ENCODE data around the gene ADO.

ADO gene

DNA sequence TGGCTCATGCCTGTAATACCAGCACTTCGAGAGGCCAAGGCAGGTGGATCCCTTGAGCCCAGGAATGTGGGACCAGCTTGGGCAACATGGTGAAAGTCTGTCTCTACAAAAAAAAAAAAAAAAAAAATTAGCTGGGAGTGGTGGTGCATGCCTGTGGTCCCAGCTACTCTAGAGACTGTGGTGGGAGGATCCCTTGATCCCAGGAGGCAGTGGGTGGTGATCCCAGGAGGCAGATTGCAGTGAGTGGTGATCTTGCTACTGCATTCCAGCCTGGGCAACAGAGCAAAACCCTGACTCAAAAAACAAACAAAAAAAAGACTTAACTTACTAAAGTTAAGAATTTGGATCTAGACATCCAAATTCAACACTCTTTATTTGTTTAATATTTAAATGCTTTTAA, 10.2 kb upstream of the ADO start:
- H3K4me1 ChIP-seq (ENCODE audit: control extremely low read depth in 1 of 4, control insufficient read depth in 4 of 4, insufficient read depth in 4 of 4, low read length in 3 of 4) = no peaks in the 10 kb centered on the region
- 100% methylated on average over 1 of the region's 1 CpG for WGBS (ENCODE audit: insufficient coverage)
- ChIA-PET CTCF (no interaction called here), POLR2A (no interaction called here)
- peaks cover 0 to 9% (median 3%) of the 10 kb centered on the region in 5 experiments for H3K27me3 ChIP-seq (replicated peaks in 2 of 5; ENCODE audit: control insufficient read depth in 4 of 5, insufficient read depth in 5 of 5, low read length in 4 of 5)
- DNase-seq = no peak
- no peak overlapping the region for H3K27ac ChIP-seq (ENCODE audit: insufficient read depth in 1 of 2, low read depth in 1 of 2, low read length in 2 of 2, poor library complexity in 1 of 2, severe bottlenecking in 2 of 2)
- peaks cover 0 to 1% (median 0%) of the 10 kb centered on the region in 5 experiments for H3K9me3 ChIP-seq (ENCODE audit: control extremely low read depth in 1 of 5, control insufficient read depth in 4 of 5, insufficient read depth in 2 of 5, low read depth in 1 of 5, low read length in 4 of 5)
- H3K4me3 ChIP-seq (ENCODE audit: control insufficient read depth in 1 of 7, extremely low read depth in 1 of 7, insufficient read depth in 4 of 7, low read depth in 2 of 7, low read length in 6 of 7) = no peak overlapping the region
- H3K36me3 ChIP-seq (ENCODE audit: control insufficient read depth in 4 of 4, insufficient read depth in 4 of 4, low read length in 3 of 4) = no peaks in the 10 kb centered on the region

DNA sequence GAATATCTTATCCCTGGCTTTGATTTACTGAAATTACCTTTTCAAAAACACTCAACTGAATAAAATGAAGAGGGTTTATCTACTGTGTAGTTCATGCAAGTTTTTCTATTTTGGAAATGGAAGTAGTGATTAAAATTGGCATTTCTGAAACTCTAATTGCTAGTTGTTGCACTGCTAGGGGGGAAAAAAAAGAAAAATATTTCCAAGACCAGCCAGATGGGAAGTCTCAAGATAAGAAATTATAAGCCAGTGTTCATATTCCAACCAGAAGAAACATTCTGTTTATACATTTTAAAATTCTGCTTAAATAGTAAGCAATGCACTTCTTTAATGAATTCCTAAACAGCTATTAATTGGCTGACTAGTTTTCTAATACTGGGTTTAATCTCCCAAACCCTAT, 9.4 kb upstream of the ADO start:
- POLR2A ChIA-PET = no interaction called here
- Histone ChIP-seq H3K27me3 (replicated peaks in 2 of 5; ENCODE audit: control insufficient read depth in 4 of 5, insufficient read depth in 5 of 5, low read length in 4 of 5) (peaks cover 0 to 9% (median 3%) of the 10 kb centered on the region in 5 experiments), H3K9me3 (ENCODE audit: control extremely low read depth in 1 of 5, control insufficient read depth in 4 of 5, insufficient read depth in 2 of 5, low read depth in 1 of 5, low read length in 4 of 5) (peaks cover 0 to 1% (median 0%) of the 10 kb centered on the region in 5 experiments), H3K4me1 (ENCODE audit: control extremely low read depth in 1 of 4, control insufficient read depth in 4 of 4, insufficient read depth in 4 of 4, low read length in 3 of 4) (no peaks in the 10 kb centered on the region), H3K27ac (ENCODE audit: insufficient read depth in 1 of 2, low read depth in 1 of 2, low read length in 2 of 2, poor library complexity in 1 of 2, severe bottlenecking in 2 of 2) (no peak overlapping the region), H3K36me3 (ENCODE audit: control insufficient read depth in 4 of 4, insufficient read depth in 4 of 4, low read length in 3 of 4) (no peaks in the 10 kb centered on the region), H3K4me3 (ENCODE audit: control insufficient read depth in 1 of 7, extremely low read depth in 1 of 7, insufficient read depth in 4 of 7, low read depth in 2 of 7, low read length in 6 of 7) (no peak overlapping the region)
- CTCF ChIA-PET = no interaction called here
- DNase-seq = no peak

DNA sequence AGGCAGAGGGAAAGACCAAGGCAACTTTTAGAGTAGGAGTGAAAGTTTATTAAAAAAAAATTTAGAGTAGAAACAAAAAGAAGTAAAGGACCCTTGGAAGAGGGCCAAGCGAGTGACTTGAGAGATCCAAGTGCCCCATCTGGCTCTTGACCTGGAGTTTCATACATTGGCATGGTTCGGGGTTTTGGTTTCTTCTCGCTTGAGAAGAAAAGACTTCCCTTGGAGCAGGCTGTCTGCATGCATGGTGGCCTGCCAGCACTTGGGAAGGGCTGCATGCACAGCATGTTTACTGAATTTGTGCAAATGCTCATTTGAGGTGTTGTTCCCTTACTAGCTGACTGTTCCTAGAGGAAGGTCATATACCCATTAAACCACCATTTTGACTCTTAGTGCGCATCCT, 8.8 kb upstream of the ADO start:
- Histone ChIP-seq H3K27ac (ENCODE audit: insufficient read depth in 1 of 2, low read depth in 1 of 2, low read length in 2 of 2, poor library complexity in 1 of 2, severe bottlenecking in 2 of 2) (no peak overlapping the region), H3K4me3 (ENCODE audit: control insufficient read depth in 1 of 7, extremely low read depth in 1 of 7, insufficient read depth in 4 of 7, low read depth in 2 of 7, low read length in 6 of 7) (no peak overlapping the region), H3K27me3 (replicated peaks in 2 of 5; ENCODE audit: control insufficient read depth in 4 of 5, insufficient read depth in 5 of 5, low read length in 4 of 5) (peaks cover 0 to 12% (median 9%) of the 10 kb centered on the region in 5 experiments), H3K36me3 (ENCODE audit: control insufficient read depth in 4 of 4, insufficient read depth in 4 of 4, low read length in 3 of 4) (no peaks in the 10 kb centered on the region), H3K4me1 (ENCODE audit: control extremely low read depth in 1 of 4, control insufficient read depth in 4 of 4, insufficient read depth in 4 of 4, low read length in 3 of 4) (no peaks in the 10 kb centered on the region), H3K9me3 (ENCODE audit: control extremely low read depth in 1 of 5, control insufficient read depth in 4 of 5, insufficient read depth in 2 of 5, low read depth in 1 of 5, low read length in 4 of 5) (peaks cover 0 to 1% (median 0%) of the 10 kb centered on the region in 5 experiments)
- CTCF ChIA-PET = no interaction called here
- no peak for DNase-seq
- POLR2A ChIA-PET = no interaction called here
- 100% methylated on average over 1 of the region's 4 CpGs for WGBS (ENCODE audit: insufficient coverage)

DNA sequence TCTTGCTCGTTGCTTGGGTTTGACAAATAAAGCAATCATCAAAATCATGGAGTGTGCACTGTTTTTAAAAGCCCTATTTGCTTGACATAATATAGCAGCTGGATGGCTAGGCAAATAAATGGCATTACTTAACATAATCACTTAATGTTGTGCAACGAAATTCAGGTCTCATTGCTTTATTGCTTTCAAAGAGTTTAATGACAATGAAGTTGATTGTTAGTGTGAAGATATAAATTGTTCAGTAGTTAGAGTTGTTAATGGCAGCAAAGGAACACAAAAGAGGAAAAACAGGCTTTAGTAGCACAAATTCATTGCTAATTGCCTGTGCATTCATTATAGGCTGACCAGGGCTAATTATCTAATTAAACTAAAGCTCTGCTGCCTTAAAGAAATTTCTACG, 7.6 kb upstream of the ADO start:
- ChIA-PET POLR2A (no interaction called here), CTCF (interaction anchor here (1.2 kb wide), 1 partner anchor 18 kb away, joined by 3 read pairs; no protein-coding TSS in a partner anchor)
- no peak overlapping the region for H3K4me3 ChIP-seq (ENCODE audit: control insufficient read depth in 1 of 7, extremely low read depth in 1 of 7, insufficient read depth in 4 of 7, low read depth in 2 of 7, low read length in 6 of 7)
- peaks cover 0 to 1% (median 0%) of the 10 kb centered on the region in 5 experiments for H3K9me3 ChIP-seq (ENCODE audit: control extremely low read depth in 1 of 5, control insufficient read depth in 4 of 5, insufficient read depth in 2 of 5, low read depth in 1 of 5, low read length in 4 of 5)
- H3K27ac ChIP-seq (ENCODE audit: insufficient read depth in 1 of 2, low read depth in 1 of 2, low read length in 2 of 2, poor library complexity in 1 of 2, severe bottlenecking in 2 of 2) = no peak overlapping the region
- no peaks in the 10 kb centered on the region for H3K4me1 ChIP-seq (ENCODE audit: control extremely low read depth in 1 of 4, control insufficient read depth in 4 of 4, insufficient read depth in 4 of 4, low read length in 3 of 4)
- H3K36me3 ChIP-seq (ENCODE audit: control insufficient read depth in 4 of 4, insufficient read depth in 4 of 4, low read length in 3 of 4) = no peaks in the 10 kb centered on the region
- 100% methylated on average over 1 of the region's 3 CpGs for WGBS (ENCODE audit: insufficient coverage)
- no peak for DNase-seq
- peaks cover 0 to 10% (median 9%) of the 10 kb centered on the region in 5 experiments for H3K27me3 ChIP-seq (replicated peaks in 2 of 5; ENCODE audit: control insufficient read depth in 4 of 5, insufficient read depth in 5 of 5, low read length in 4 of 5)

DNA sequence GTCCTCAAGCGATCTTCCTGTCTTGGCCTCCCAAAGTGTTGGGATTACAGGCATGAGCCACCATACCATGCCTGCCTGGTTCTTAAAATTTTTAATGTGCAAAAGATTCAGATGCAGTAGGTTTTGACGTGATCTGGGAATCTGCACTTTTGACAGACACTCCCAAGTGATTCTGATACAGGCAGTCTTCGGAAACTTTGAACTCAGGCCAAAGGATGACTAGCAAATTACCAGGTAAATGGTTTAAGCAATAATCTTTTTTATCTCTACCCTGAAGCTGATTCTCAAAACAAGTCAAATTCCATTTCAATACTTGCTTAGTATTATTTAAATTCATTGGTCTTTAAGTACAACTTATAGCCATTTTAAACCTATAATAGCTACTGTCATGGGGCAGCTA, 2.6 kb upstream of the ADO start:
- peaks cover 0 to 10% (median 6%) of the 10 kb centered on the region in 5 experiments for H3K27me3 ChIP-seq (replicated peaks in 2 of 5; ENCODE audit: control insufficient read depth in 4 of 5, insufficient read depth in 5 of 5, low read length in 4 of 5)
- no peak overlapping the region for H3K4me3 ChIP-seq (ENCODE audit: control insufficient read depth in 1 of 7, extremely low read depth in 1 of 7, insufficient read depth in 4 of 7, low read depth in 2 of 7, low read length in 6 of 7)
- peaks cover 6 to 24% (median 17%) of the 10 kb centered on the region in 4 experiments for H3K4me1 ChIP-seq (ENCODE audit: control extremely low read depth in 1 of 4, control insufficient read depth in 4 of 4, insufficient read depth in 4 of 4, low read length in 3 of 4)
- H3K36me3 ChIP-seq (ENCODE audit: control insufficient read depth in 4 of 4, insufficient read depth in 4 of 4, low read length in 3 of 4) = no peaks in the 10 kb centered on the region
- 100% methylated on average over 3 of the region's 3 CpGs for WGBS (ENCODE audit: insufficient coverage)
- H3K9me3 ChIP-seq (ENCODE audit: control extremely low read depth in 1 of 5, control insufficient read depth in 4 of 5, insufficient read depth in 2 of 5, low read depth in 1 of 5, low read length in 4 of 5) = peaks cover 0 to 1% (median 0%) of the 10 kb centered on the region in 5 experiments
- no peak for DNase-seq
- CTCF ChIA-PET = interaction anchor here (0.9 to 1.7 kb wide), 2 partner anchors 15 to 51 kb away, joined by 3 to 9 read pairs; partner anchors contain the start of gene EGR2
- H3K27ac ChIP-seq (ENCODE audit: insufficient read depth in 1 of 2, low read depth in 1 of 2, low read length in 2 of 2, poor library complexity in 1 of 2, severe bottlenecking in 2 of 2) = no peak overlapping the region
- POLR2A ChIA-PET = no interaction called here

DNA sequence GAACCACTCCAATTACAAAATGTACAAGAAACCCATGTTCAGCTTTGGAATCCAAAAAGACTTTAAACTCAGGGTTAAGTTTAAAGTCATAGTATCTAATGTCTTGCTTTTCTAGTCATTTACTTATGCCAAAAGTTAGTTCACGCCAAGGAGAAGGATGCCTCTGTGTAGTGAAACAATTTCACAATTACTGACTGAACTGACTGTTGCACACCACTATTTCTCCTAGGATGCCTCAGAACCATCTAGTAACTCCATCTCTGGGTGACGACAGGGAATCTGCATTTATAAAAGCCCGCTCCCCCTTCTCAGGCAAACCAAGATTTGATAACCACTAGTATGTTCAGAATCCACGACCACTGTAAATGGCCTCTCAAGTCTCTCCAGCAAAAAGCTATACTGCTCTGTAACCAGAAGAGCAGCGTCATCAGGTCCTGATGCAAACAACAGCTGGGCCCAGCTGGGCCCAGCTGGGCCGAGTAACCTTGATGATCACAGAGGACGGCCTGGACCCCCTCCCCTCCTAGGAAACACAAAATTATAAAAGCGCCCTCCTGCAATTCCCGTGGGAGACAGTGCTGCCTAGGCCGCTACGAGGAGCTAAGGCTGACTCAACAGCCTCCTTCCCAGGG, 680 bp upstream of the ADO start:
- H3K9me3 ChIP-seq (ENCODE audit: control extremely low read depth in 1 of 5, control insufficient read depth in 4 of 5, insufficient read depth in 2 of 5, low read depth in 1 of 5, low read length in 4 of 5) = no peaks in the 10 kb centered on the region
- no peak for DNase-seq
- peak overlapping the region; percentile 95 to 97 for H3K27ac ChIP-seq (ENCODE audit: insufficient read depth in 1 of 2, low read depth in 1 of 2, low read length in 2 of 2, poor library complexity in 1 of 2, severe bottlenecking in 2 of 2)
- ChIA-PET POLR2A (interaction anchor here (1.5 kb wide), 1 partner anchor 15 kb away, joined by 4 read pairs; no protein-coding TSS in a partner anchor), CTCF (interaction anchor here (0.9 to 4.2 kb wide), 4 partner anchors 13 to 193 kb away, joined by 3 to 32 read pairs (median 4); partner anchors contain the start of gene EGR2)
- H3K4me1 ChIP-seq (ENCODE audit: control extremely low read depth in 1 of 4, control insufficient read depth in 4 of 4, insufficient read depth in 4 of 4, low read length in 3 of 4) = peaks cover 8 to 26% (median 20%) of the 10 kb centered on the region in 4 experiments
- H3K27me3 ChIP-seq (replicated peaks in 2 of 5; ENCODE audit: control insufficient read depth in 4 of 5, insufficient read depth in 5 of 5, low read length in 4 of 5) = peaks cover 0 to 6% (median 3%) of the 10 kb centered on the region in 5 experiments
- WGBS (ENCODE audit: insufficient coverage) = 45% methylated on average over 8 of the region's 11 CpGs
- H3K4me3 ChIP-seq (ENCODE audit: control insufficient read depth in 1 of 7, extremely low read depth in 1 of 7, insufficient read depth in 4 of 7, low read depth in 2 of 7, low read length in 6 of 7) = peak overlapping the region; percentile 27 to 98 (median 85)
- peaks cover 0 to 6% (median 2%) of the 10 kb centered on the region in 4 experiments for H3K36me3 ChIP-seq (ENCODE audit: control insufficient read depth in 4 of 4, insufficient read depth in 4 of 4, low read length in 3 of 4)
